Measurements from ENCODE around the gene CDC123. TPM values are rescaled to one million over a fixed set of nuclear protein-coding genes. Genes with fewer than 3 reads are reported as not detected.

Gene CDC123, protein sequence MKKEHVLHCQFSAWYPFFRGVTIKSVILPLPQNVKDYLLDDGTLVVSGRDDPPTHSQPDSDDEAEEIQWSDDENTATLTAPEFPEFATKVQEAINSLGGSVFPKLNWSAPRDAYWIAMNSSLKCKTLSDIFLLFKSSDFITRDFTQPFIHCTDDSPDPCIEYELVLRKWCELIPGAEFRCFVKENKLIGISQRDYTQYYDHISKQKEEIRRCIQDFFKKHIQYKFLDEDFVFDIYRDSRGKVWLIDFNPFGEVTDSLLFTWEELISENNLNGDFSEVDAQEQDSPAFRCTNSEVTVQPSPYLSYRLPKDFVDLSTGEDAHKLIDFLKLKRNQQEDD
- 95.4 and 98.0 TPM in 2 replicates for polyA plus RNA-seq (2013)

DNA sequence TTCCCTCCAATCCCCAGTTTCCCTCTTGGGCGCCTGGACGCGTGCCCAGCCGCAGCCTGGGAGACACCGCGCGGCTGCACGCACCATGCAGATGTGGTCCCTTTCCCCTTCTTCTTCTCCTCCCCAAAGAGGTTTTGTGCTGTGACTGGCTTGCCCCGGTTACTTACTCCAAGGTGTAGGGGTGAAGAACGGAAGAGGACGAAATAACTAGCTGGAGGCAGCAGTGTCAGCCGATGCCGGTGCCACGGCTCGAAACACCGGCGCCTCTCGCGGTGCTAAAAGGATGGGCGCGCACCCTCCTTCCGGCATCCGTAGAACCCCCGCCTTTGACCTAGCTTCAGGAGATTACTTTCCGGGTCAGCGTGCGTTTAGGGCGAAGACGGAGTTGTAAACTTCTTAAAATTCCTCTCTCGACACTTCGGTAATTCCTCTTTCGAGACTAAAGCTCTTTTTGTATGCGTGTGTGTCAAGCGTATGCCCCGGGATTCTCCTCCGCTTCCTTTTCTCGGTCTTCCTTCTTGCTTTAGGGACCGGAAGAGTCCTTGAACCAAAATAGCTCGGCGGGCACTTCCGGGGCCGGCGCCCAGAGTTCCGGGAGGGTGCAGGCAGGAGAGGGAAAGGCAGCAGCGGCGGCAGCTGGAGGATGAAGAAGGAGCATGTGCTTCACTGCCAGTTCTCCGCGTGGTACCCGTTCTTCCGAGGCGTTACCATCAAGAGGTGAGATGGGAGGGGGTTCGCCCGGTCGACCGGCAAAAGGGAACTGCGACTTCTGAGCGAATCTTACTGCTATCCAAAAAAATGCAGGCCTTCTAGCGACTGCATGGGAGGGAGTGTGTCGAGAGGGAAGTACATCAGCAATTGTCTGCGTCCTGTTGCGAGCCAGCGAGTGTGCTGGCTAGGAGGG lies at the start of gene CDC123, which contains the start of gene NUDT5:
TSS of gene CDC123 (plus strand) at position 586 of the 904 bp plus-strand sequence. CDS start at position 644, 58 bp downstream.
TSS of gene NUDT5 (minus strand) at position 289 of the 904 bp plus-strand sequence. CDS start 9,600 bp downstream, outside the sequence.
- no peak within 1 kb of the TSS for H2BK12ac ChIP-seq (ENCODE audit: low read length)
- H4K12ac ChIP-seq (ENCODE audit: low read depth, low read length), result peak within 1 kb of the TSS; percentile 66
- no CpG with 5 or more reads among the region's 62 CpGs for WGBS (ENCODE audit: extremely low coverage, insufficient coverage, insufficient read length)
- H3K27ac ChIP-seq (ENCODE audit: low read depth, low read length), result peak within 1 kb of the TSS; percentile 69
- H3K9ac ChIP-seq (ENCODE audit: low read length), result peak within 1 kb of the TSS; percentile 96
- DNase-seq, result peak; percentile 83 to 88
- peak within 1 kb of the TSS; percentile 81 for H2BK5ac ChIP-seq (ENCODE audit: low read depth, low read length, poor library complexity)
- H3K14ac ChIP-seq (ENCODE audit: low read length), result peak within 1 kb of the TSS; percentile 83
- peak within 1 kb of the TSS; percentile 57 for H2AFZ ChIP-seq (ENCODE audit: insufficient read depth, low read length, poor library complexity)
- H4K91ac ChIP-seq (ENCODE audit: low read depth, low read length), result peak within 1 kb of the TSS; percentile 69
- H2AK5ac ChIP-seq (ENCODE audit: low read length), result no peak within 1 kb of the TSS
- H3K4me1 ChIP-seq (ENCODE audit: control insufficient read depth in 1 of 2, insufficient read depth in 2 of 2, low read length in 2 of 2), result peaks cover 0 to 2% of the 10 kb centered on the region in 2 experiments
- H3K4me3 ChIP-seq (ENCODE audit: low read depth, low read length), result peak within 1 kb of the TSS; percentile 99
- no peak within 1 kb of the TSS for H3K23ac ChIP-seq (ENCODE audit: low read length)
- no peaks in the 10 kb centered on the region for H3K9me3 ChIP-seq (ENCODE audit: insufficient read depth, low read depth, low read length)
- H3K4me2 ChIP-seq (ENCODE audit: low read length), result peak within 1 kb of the TSS; percentile 94
- H2BK120ac ChIP-seq (ENCODE audit: insufficient read depth, low read length, poor library complexity), result peak within 1 kb of the TSS; percentile 49
- peaks cover 3 to 6% of the 10 kb centered on the region in 2 experiments for H3K36me3 ChIP-seq (ENCODE audit: control insufficient read depth in 1 of 2, insufficient read depth in 2 of 2, low read length in 2 of 2)
- H3K27me3 ChIP-seq (ENCODE audit: insufficient read depth, low read length), result no peaks in the 10 kb centered on the region
- H3K79me2 ChIP-seq (ENCODE audit: control insufficient read depth, insufficient read depth, low read length, poor library complexity), result peaks cover 8% of the 10 kb centered on the region
- H3K18ac ChIP-seq (ENCODE audit: low read length), result peak within 1 kb of the TSS; percentile 65
- H3K4ac ChIP-seq (ENCODE audit: low read depth, low read length), result peak within 1 kb of the TSS; percentile 81
- peaks cover 9% of the 10 kb centered on the region for H3K79me1 ChIP-seq (ENCODE audit: low read length)
- H4K8ac ChIP-seq (ENCODE audit: low read depth, low read length), result peak within 1 kb of the TSS; percentile 87

DNA sequence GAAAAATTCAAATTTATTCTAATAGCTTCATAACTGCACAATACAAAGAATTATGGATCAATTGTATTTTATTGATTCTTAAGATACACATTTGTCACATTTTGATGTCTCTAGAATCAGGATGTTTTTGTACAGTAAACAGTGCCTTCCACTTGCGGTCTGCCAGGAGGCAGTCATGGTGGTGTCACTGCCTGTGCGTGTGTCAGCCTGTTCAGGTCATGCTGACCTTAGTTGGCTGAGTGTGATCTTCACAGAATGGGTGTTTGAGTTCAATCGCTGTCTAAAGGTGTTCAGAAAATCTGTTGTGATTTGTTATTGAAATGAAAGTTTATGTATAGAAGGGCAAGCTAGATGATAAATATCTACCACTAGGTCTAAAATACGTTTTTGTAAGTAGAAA lies 45.8 kb upstream of the CDC123 start:
- H4K8ac ChIP-seq (ENCODE audit: low read depth, low read length), result no peak overlapping the region
- no peaks in the 10 kb centered on the region for H3K79me1 ChIP-seq (ENCODE audit: low read length)
- no peak overlapping the region for H3K14ac ChIP-seq (ENCODE audit: low read length)
- H2AK5ac ChIP-seq (ENCODE audit: low read length), result no peak overlapping the region
- H3K23ac ChIP-seq (ENCODE audit: low read length), result no peak overlapping the region
- H3K9me3 ChIP-seq (ENCODE audit: insufficient read depth, low read depth, low read length), result no peaks in the 10 kb centered on the region
- DNase-seq, result no peak
- H2BK5ac ChIP-seq (ENCODE audit: low read depth, low read length, poor library complexity), result no peak overlapping the region
- no peak overlapping the region for H2BK120ac ChIP-seq (ENCODE audit: insufficient read depth, low read length, poor library complexity)
- WGBS (ENCODE audit: extremely low coverage, insufficient coverage, insufficient read length), result no CpG with 5 or more reads among the region's 4 CpGs
- H2AFZ ChIP-seq (ENCODE audit: insufficient read depth, low read length, poor library complexity), result no peak overlapping the region
- H3K36me3 ChIP-seq (ENCODE audit: control insufficient read depth in 1 of 2, insufficient read depth in 2 of 2, low read length in 2 of 2), result peaks cover 2 to 3% of the 10 kb centered on the region in 2 experiments
- H3K4me2 ChIP-seq (ENCODE audit: low read length), result no peak overlapping the region
- H3K79me2 ChIP-seq (ENCODE audit: control insufficient read depth, insufficient read depth, low read length, poor library complexity), result no peaks in the 10 kb centered on the region
- H4K91ac ChIP-seq (ENCODE audit: low read depth, low read length), result no peak overlapping the region
- no peak overlapping the region for H2BK12ac ChIP-seq (ENCODE audit: low read length)
- no peak overlapping the region for H3K18ac ChIP-seq (ENCODE audit: low read length)
- no peak overlapping the region for H4K12ac ChIP-seq (ENCODE audit: low read depth, low read length)
- H3K4me3 ChIP-seq (ENCODE audit: low read depth, low read length), result no peak overlapping the region
- no peaks in the 10 kb centered on the region for H3K27me3 ChIP-seq (ENCODE audit: insufficient read depth, low read length)
- H3K4me1 ChIP-seq (ENCODE audit: control insufficient read depth in 1 of 2, insufficient read depth in 2 of 2, low read length in 2 of 2), result no peaks in the 10 kb centered on the region
- H3K9ac ChIP-seq (ENCODE audit: low read length), result no peak overlapping the region
- H3K4ac ChIP-seq (ENCODE audit: low read depth, low read length), result no peak overlapping the region
- H3K27ac ChIP-seq (ENCODE audit: low read depth, low read length), result no peak overlapping the region

DNA sequence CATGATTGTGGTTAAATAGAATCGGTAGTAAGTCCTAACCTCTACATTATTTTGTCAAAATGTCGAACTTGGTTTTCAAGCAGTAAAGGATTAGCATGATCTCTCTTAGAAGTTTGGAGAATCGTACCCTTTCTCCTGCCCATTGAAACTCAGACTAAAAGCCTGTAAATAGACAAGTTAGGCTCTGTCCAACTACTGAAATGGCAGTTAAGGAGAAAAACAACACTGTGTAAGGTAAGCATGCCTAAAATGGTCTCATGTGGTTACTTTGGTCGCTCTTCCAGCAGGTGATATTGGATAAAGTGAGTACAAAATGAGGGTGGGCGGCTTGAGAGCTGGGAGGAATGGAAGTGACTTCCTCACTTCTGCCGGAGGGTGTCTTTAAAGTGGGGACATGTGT lies 41.5 kb upstream of the CDC123 start:
- no peaks in the 10 kb centered on the region for H3K79me2 ChIP-seq (ENCODE audit: control insufficient read depth, insufficient read depth, low read length, poor library complexity)
- H3K4me3 ChIP-seq (ENCODE audit: low read depth, low read length), result no peak overlapping the region
- H3K18ac ChIP-seq (ENCODE audit: low read length), result no peak overlapping the region
- DNase-seq, result no peak
- no peak overlapping the region for H3K4me2 ChIP-seq (ENCODE audit: low read length)
- no peak overlapping the region for H4K91ac ChIP-seq (ENCODE audit: low read depth, low read length)
- no peak overlapping the region for H3K23ac ChIP-seq (ENCODE audit: low read length)
- H4K8ac ChIP-seq (ENCODE audit: low read depth, low read length), result no peak overlapping the region
- H2BK120ac ChIP-seq (ENCODE audit: insufficient read depth, low read length, poor library complexity), result no peak overlapping the region
- WGBS (ENCODE audit: extremely low coverage, insufficient coverage, insufficient read length), result no CpG with 5 or more reads among the region's 6 CpGs
- H2BK12ac ChIP-seq (ENCODE audit: low read length), result no peak overlapping the region
- no peaks in the 10 kb centered on the region for H3K27me3 ChIP-seq (ENCODE audit: insufficient read depth, low read length)
- no peak overlapping the region for H3K14ac ChIP-seq (ENCODE audit: low read length)
- no peak overlapping the region for H3K9ac ChIP-seq (ENCODE audit: low read length)
- H3K9me3 ChIP-seq (ENCODE audit: insufficient read depth, low read depth, low read length), result no peaks in the 10 kb centered on the region
- no peak overlapping the region for H2AK5ac ChIP-seq (ENCODE audit: low read length)
- H3K4ac ChIP-seq (ENCODE audit: low read depth, low read length), result no peak overlapping the region
- H2BK5ac ChIP-seq (ENCODE audit: low read depth, low read length, poor library complexity), result no peak overlapping the region
- no peak overlapping the region for H3K27ac ChIP-seq (ENCODE audit: low read depth, low read length)
- H3K79me1 ChIP-seq (ENCODE audit: low read length), result no peaks in the 10 kb centered on the region
- peaks cover 10 to 13% of the 10 kb centered on the region in 2 experiments for H3K36me3 ChIP-seq (ENCODE audit: control insufficient read depth in 1 of 2, insufficient read depth in 2 of 2, low read length in 2 of 2)
- H2AFZ ChIP-seq (ENCODE audit: insufficient read depth, low read length, poor library complexity), result no peak overlapping the region
- no peaks in the 10 kb centered on the region for H3K4me1 ChIP-seq (ENCODE audit: control insufficient read depth in 1 of 2, insufficient read depth in 2 of 2, low read length in 2 of 2)
- H4K12ac ChIP-seq (ENCODE audit: low read depth, low read length), result no peak overlapping the region

DNA sequence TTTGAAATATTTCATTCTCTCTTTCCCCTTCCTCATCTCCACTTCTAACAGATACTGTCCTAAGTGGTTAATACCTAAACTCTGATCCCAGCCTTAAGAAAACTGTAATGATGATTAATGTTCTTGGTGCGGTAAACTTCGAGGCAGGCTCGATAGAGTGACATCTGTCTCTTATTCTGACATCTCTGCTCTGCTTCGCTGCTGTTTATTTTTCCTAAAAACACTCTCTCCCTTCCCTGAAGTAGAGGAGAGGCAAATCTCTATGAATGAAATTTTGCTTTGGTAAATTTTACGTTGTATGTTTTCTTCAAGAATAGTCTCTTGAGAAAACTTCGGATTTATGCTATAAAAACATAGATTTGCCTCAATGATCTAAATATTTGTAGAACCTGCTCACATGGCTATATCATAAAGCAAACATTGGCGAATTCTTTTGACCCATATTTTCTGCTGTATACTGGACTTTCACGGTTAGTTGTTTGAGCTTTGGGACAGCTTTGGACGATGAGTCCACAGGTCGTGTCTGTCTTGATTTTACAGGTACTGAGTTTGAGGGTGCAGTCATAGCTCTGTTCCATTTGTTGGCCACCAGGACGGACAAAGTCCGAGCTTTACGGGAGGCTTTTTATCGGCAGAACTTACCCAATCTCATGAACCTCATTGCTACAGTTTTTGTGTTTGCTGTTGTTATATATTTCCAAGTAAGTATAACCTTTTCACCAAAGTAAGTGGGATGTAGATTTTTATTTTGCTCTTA lies 39.4 kb upstream of the CDC123 start:
- H3K18ac ChIP-seq (ENCODE audit: low read length), result no peak overlapping the region
- H2AK5ac ChIP-seq (ENCODE audit: low read length), result no peak overlapping the region
- H2BK5ac ChIP-seq (ENCODE audit: low read depth, low read length, poor library complexity), result no peak overlapping the region
- H3K4me1 ChIP-seq (ENCODE audit: control insufficient read depth in 1 of 2, insufficient read depth in 2 of 2, low read length in 2 of 2), result no peaks in the 10 kb centered on the region
- H3K79me1 ChIP-seq (ENCODE audit: low read length), result no peaks in the 10 kb centered on the region
- H3K23ac ChIP-seq (ENCODE audit: low read length), result no peak overlapping the region
- H3K27me3 ChIP-seq (ENCODE audit: insufficient read depth, low read length), result no peaks in the 10 kb centered on the region
- H3K9me3 ChIP-seq (ENCODE audit: insufficient read depth, low read depth, low read length), result no peaks in the 10 kb centered on the region
- peaks cover 10 to 16% of the 10 kb centered on the region in 2 experiments for H3K36me3 ChIP-seq (ENCODE audit: control insufficient read depth in 1 of 2, insufficient read depth in 2 of 2, low read length in 2 of 2)
- H2AFZ ChIP-seq (ENCODE audit: insufficient read depth, low read length, poor library complexity), result no peak overlapping the region
- H4K8ac ChIP-seq (ENCODE audit: low read depth, low read length), result no peak overlapping the region
- H3K4ac ChIP-seq (ENCODE audit: low read depth, low read length), result no peak overlapping the region
- H3K4me3 ChIP-seq (ENCODE audit: low read depth, low read length), result no peak overlapping the region
- no peaks in the 10 kb centered on the region for H3K79me2 ChIP-seq (ENCODE audit: control insufficient read depth, insufficient read depth, low read length, poor library complexity)
- H3K14ac ChIP-seq (ENCODE audit: low read length), result no peak overlapping the region
- H3K27ac ChIP-seq (ENCODE audit: low read depth, low read length), result no peak overlapping the region
- no peak for DNase-seq
- no peak overlapping the region for H2BK120ac ChIP-seq (ENCODE audit: insufficient read depth, low read length, poor library complexity)
- H3K4me2 ChIP-seq (ENCODE audit: low read length), result no peak overlapping the region
- H4K12ac ChIP-seq (ENCODE audit: low read depth, low read length), result no peak overlapping the region
- no peak overlapping the region for H4K91ac ChIP-seq (ENCODE audit: low read depth, low read length)
- no peak overlapping the region for H3K9ac ChIP-seq (ENCODE audit: low read length)
- no peak overlapping the region for H2BK12ac ChIP-seq (ENCODE audit: low read length)
- WGBS (ENCODE audit: extremely low coverage, insufficient coverage, insufficient read length), result no CpG with 5 or more reads among the region's 14 CpGs
